Diencephalon (tissue), 1 donor: Measurements from ENCODE around the gene CKLF. TPM values are rescaled to one million over a fixed set of nuclear protein-coding genes. Genes with fewer than 3 reads are reported as not detected.

Experiments
- small RNA-seq: library from RNA; depleted of rRNA; stranded (forward); fragments of <200 nt; gene quantifications from one replicate; pipeline ENCODE3, GENCODE V24; 2014
- total RNA-seq: library from RNA; depleted of rRNA; stranded (reverse); fragments of >200 nt; gene quantifications from one replicate; pipeline ENCODE4 v1.2.3, GENCODE V29; 2014

The CKLF gene
- 51.7 TPM for total RNA-seq

GRCh38 chr16:66552286-66553177, at the start of gene CKLF:
TSS of gene CKLF (plus strand) at chr16:66552576. CDS start at chr16:66552716, 140 bp downstream.

GRCh38 chr16:66549284-66550131, 2.9 kb upstream of the CKLF start, which contains the start of gene TK2:
TSS of gene TK2 (minus strand) at chr16:66550122. CDS start at chr16:66550061, 61 bp downstream.

GRCh38 chr16:66566051-66566901, 13.9 kb downstream of the CKLF start, which contains the start of gene CMTM1:
TSS of gene CMTM1 (plus strand) at chr16:66566439. CDS start at chr16:66566514, 75 bp downstream.

GRCh38 chr16:66578651-66579531, 26.5 kb downstream of the CKLF start, which contains the start of gene CMTM2:
TSS of gene CMTM2 (plus strand) at chr16:66579463. CDS start at chr16:66579608, 145 bp downstream.

GRCh38 chr16:66604376-66605176, 52.2 kb downstream of the CKLF start, which contains the start of gene CMTM3:
TSS of gene CMTM3 (plus strand) at chr16:66604704. CDS start at chr16:66604806, 102 bp downstream.

Small RNA genes lying within 50 kb of the gene (small RNA-seq; reads per million reads assigned to genes)
- gene CKLF-CMTM1 = not detected

Other genes with a start within 250 kb of the CKLF start
- gene CDH5, start 185.9 kb upstream of the CKLF start, total RNA-seq = 9.9 TPM
- 6.5 TPM for gene BEAN1, start 125.3 kb upstream of the CKLF start, total RNA-seq
- 21.9 TPM for gene TK2, start 2.5 kb upstream of the CKLF start, total RNA-seq
- 5.5 TPM for gene CMTM1, start 13.9 kb downstream of the CKLF start, total RNA-seq
- gene CMTM2, start 26.9 kb downstream of the CKLF start, total RNA-seq = not detected
- 8.5 TPM for gene CMTM3, start 52.1 kb downstream of the CKLF start, total RNA-seq
- gene CMTM4, start 144.2 kb downstream of the CKLF start, total RNA-seq = 88.8 TPM
- gene DYNC1LI2, start 199.0 kb downstream of the CKLF start, total RNA-seq = 223 TPM
- 0.23 TPM for gene TERB1, start 249.0 kb downstream of the CKLF start, total RNA-seq